ENCODE results near the gene SLC35A3.
A peak's percentile ranks its signal among the peaks of the same experiment; 100 is the strongest.
"Not testable (repeated sequence)": the region's sequence is repeated elsewhere in the genome, so short reads cannot be mapped to it uniquely, and the experiment has no call there.

SLC35A3 gene

GRCh38 chr1:100035214-100035613 lies 65.4 kb downstream of the SLC35A3 start:
- peak in 1 of 58 donors; percentile 39 for DNase-seq

GRCh38 chr1:100036718-100037655 lies 67.2 kb downstream of the SLC35A3 start:
- DNase-seq: no peak

GRCh38 chr1:100037656-100037926 lies 67.8 kb downstream of the SLC35A3 start:
- DNase-seq: no peak

GRCh38 chr1:100037927-100038659 lies 68.3 kb downstream of the SLC35A3 start:
- peak in 57 of 58 donors; percentile 36 to 92 (median 83) for DNase-seq

- peak in 49 of 58 donors; percentile 7 to 74 (median 53) for DNase-seq
Measured at GRCh38 chr1:100038660-100039287, 69.0 kb downstream of the SLC35A3 start.

- DNase-seq: no peak
Measured at GRCh38 chr1:100039591-100039990, 69.8 kb downstream of the SLC35A3 start.

GRCh38 chr1:100045206-100045605 lies 75.4 kb downstream of the SLC35A3 start:
- DNase-seq: no peak

- DNase-seq: not testable (repeated sequence)
Measured at GRCh38 chr1:100047235-100047708, 77.5 kb downstream of the SLC35A3 start.

GRCh38 chr1:100050139-100050538 lies 80.3 kb downstream of the SLC35A3 start:
- no peak for DNase-seq

- DNase-seq: no peak
Measured at GRCh38 chr1:100051401-100051800, 81.6 kb downstream of the SLC35A3 start.

- no peak for DNase-seq
Measured at GRCh38 chr1:100051893-100052292, 82.1 kb downstream of the SLC35A3 start.

GRCh38 chr1:100053119-100053518 lies 83.3 kb downstream of the SLC35A3 start:
- no peak for DNase-seq

- DNase-seq: no peak
Measured at GRCh38 chr1:100053727-100054126, 83.9 kb downstream of the SLC35A3 start.

GRCh38 chr1:100061681-100062080 lies 91.9 kb downstream of the SLC35A3 start:
- no peak for DNase-seq

GRCh38 chr1:100065183-100065968 lies 95.6 kb downstream of the SLC35A3 start:
- no peak for DNase-seq

- no peak for DNase-seq
Measured at GRCh38 chr1:100065969-100066227, 96.1 kb downstream of the SLC35A3 start.

GRCh38 chr1:100070201-100070939 lies 100.6 kb downstream of the SLC35A3 start:
- DNase-seq: no peak

GRCh38 chr1:100073531-100073930 lies 103.7 kb downstream of the SLC35A3 start:
- DNase-seq: no peak

GRCh38 chr1:100074604-100075395 lies 105.0 kb downstream of the SLC35A3 start:
- DNase-seq: peak in 1 of 58 donors; percentile 6

GRCh38 chr1:100075773-100076172 lies 106.0 kb downstream of the SLC35A3 start:
- no peak for DNase-seq
